Measurements from ENCODE around the gene PF4V1.

DNA sequence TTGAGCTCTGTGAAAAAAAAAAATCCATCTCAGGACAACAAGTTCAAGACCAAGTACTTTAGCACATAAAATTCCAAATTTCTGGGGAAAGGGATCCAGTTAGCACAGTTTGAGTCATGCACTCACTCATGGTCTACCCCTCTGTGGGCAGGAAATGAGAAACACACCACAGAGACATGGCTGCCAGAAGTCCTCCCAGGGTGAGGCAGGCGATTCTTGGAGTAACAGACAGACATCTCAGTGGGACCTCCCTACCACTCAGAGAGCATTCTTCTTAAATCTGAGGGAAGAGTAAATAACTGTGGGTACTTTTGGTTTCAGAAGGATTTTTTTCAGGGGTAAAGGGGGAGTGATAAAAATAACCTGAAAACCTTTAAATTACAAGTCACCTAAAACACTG, 30.2 kb downstream of the PF4V1 start:
- TF ChIP-seq, protein P1, sequence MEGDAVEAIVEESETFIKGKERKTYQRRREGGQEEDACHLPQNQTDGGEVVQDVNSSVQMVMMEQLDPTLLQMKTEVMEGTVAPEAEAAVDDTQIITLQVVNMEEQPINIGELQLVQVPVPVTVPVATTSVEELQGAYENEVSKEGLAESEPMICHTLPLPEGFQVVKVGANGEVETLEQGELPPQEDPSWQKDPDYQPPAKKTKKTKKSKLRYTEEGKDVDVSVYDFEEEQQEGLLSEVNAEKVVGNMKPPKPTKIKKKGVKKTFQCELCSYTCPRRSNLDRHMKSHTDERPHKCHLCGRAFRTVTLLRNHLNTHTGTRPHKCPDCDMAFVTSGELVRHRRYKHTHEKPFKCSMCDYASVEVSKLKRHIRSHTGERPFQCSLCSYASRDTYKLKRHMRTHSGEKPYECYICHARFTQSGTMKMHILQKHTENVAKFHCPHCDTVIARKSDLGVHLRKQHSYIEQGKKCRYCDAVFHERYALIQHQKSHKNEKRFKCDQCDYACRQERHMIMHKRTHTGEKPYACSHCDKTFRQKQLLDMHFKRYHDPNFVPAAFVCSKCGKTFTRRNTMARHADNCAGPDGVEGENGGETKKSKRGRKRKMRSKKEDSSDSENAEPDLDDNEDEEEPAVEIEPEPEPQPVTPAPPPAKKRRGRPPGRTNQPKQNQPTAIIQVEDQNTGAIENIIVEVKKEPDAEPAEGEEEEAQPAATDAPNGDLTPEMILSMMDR (IDR thresholded peaks at IDR 0.05; ENCODE audit: low read depth, low read length): no peak
- TF ChIP-seq EZH2phosphoT487 (IDR thresholded peaks at IDR 0.05; ENCODE audit: low read depth): no peak
